SK-N-SH (cell line): ENCODE data around the gene FAM89B.

Source experiments
- CTCF ChIP-seq: fragments of 200-600 bp; sonication (generic); IDR thresholded peaks from 2 replicates; pipeline ENCODE4 v1.6.1; 2017; ENCODE audit warnings: antibody characterized with exemption, mild to moderate bottlenecking, moderate library complexity
- EP300 ChIP-seq, 2 experiments: IDR thresholded peaks; 2 replicates each; pipeline versions ENCODE4 v1.4.0 to v1.6.1; 2012; ENCODE audit warnings: borderline replicate concordance in 1 of 2, low read depth in 1 of 2, low read length in 1 of 2
- GABPA ChIP-seq: IDR thresholded peaks from 2 replicates; pipeline ENCODE4 v1.4.0; 2012; ENCODE audit warnings: low read depth, mild to moderate bottlenecking
- MEF2A ChIP-seq: IDR thresholded peaks from 2 replicates; pipeline ENCODE4 v1.4.0; 2012; ENCODE audit warnings: low read depth, borderline replicate concordance
- SMC3 ChIP-seq: IDR thresholded peaks from 2 replicates; pipeline ENCODE4 v1.6.1; 2012; ENCODE audit warnings: low read depth, low read length, improper control_type of control experiment
- TCF12 ChIP-seq: IDR thresholded peaks from 2 replicates; pipeline ENCODE4 v1.4.0; 2012
- YY1 ChIP-seq: IDR thresholded peaks from 2 replicates; pipeline ENCODE4 v1.4.0; 2012; ENCODE audit warnings: low read depth, mild to moderate bottlenecking

DNA sequence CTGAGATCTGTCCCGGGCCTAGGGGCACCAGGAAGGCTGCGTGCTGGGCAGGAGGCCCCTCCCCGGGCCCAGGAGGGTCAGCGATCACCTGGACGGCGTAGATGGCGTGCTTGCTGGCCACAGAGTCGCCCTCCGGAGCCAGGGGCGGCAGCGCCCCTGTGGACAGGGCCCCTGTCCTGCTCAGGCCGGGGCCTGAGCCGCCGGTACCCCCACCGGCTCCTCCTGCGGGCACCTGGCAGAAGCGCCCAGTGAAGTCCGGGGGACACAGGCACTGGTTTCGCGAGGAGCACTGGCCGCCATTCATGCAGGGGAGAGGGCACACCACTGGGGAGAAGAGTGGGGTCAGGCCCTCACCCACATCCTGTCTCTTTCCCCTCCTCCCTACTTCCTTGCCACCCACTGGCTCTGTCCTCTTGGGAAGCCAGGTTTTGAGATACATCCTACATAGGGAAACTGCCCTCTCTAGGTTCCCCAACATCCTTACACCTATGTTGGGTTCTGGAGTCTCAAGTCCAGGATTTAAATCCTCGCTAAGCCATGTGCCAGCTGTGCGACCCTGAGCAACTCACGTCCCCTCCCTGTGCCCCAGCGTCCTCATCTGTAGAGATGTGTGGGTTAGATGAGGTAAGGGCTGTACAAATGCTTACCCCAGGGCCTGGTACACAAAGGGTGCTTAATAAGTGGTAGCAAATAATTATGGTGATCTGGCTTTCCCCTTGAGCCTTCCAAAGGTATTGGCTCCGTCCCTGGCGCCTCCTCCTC, 18.1 kb upstream of the FAM89B start:
- TF ChIP-seq CTCF (no peak), GABPA (no peak), TCF12 (no peak), YY1 (no peak), MEF2A (no peak), EP300 (IDR thresholded peaks at IDR 0.05; ENCODE audit: borderline replicate concordance in 1 of 2, low read depth in 1 of 2, low read length in 1 of 2) (no peak), SMC3 (no peak)
